ENCODE results near the gene COX17.

DNA sequence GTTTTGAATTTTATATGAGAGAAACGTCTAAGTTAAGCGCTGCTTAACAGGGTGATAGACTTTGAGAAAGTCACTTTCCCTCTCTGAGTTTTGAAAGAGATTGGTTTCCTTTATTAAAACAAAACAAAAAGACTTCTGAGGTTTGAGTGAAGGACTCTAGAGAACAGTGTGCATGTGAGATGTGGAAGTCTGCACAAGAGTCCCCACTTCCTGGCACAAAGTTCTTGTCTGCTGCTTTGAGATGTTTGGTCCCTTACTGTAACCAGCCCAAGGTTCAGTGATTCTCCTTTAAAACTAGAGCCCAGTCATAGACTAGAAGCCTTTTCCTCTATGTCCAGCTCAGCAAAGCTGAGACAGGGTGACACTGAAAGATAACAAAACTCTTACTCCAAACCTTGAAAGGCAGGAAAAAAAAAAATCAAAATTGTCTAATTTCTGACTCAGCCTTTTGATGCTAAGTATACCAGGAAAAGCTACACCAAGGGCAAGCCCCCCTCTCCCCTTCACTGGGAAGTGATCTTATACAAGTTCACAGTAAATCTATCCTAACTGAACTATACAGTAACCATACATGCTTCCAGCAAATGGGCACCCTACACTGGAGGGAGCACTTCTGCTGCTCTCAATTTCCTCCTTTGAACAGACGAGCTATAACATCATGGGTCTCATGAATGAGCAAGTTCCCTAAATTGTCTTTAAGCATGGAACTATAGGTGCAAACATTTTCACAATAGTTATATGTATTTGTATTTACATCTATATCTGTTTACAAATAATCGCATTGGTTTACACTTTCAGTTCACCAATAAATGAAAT, 19.1 kb downstream of the COX17 start:
- TF ChIP-seq, protein P1, sequence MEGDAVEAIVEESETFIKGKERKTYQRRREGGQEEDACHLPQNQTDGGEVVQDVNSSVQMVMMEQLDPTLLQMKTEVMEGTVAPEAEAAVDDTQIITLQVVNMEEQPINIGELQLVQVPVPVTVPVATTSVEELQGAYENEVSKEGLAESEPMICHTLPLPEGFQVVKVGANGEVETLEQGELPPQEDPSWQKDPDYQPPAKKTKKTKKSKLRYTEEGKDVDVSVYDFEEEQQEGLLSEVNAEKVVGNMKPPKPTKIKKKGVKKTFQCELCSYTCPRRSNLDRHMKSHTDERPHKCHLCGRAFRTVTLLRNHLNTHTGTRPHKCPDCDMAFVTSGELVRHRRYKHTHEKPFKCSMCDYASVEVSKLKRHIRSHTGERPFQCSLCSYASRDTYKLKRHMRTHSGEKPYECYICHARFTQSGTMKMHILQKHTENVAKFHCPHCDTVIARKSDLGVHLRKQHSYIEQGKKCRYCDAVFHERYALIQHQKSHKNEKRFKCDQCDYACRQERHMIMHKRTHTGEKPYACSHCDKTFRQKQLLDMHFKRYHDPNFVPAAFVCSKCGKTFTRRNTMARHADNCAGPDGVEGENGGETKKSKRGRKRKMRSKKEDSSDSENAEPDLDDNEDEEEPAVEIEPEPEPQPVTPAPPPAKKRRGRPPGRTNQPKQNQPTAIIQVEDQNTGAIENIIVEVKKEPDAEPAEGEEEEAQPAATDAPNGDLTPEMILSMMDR (IDR thresholded peaks at IDR 0.05 in 2 of 3, conservative IDR thresholded peaks at IDR 0.05 in 1 of 3; ENCODE audit: insufficient read depth in 2 of 3, low read depth in 1 of 3, low read length in 3 of 3): no peak
- TF ChIP-seq, protein P2, sequence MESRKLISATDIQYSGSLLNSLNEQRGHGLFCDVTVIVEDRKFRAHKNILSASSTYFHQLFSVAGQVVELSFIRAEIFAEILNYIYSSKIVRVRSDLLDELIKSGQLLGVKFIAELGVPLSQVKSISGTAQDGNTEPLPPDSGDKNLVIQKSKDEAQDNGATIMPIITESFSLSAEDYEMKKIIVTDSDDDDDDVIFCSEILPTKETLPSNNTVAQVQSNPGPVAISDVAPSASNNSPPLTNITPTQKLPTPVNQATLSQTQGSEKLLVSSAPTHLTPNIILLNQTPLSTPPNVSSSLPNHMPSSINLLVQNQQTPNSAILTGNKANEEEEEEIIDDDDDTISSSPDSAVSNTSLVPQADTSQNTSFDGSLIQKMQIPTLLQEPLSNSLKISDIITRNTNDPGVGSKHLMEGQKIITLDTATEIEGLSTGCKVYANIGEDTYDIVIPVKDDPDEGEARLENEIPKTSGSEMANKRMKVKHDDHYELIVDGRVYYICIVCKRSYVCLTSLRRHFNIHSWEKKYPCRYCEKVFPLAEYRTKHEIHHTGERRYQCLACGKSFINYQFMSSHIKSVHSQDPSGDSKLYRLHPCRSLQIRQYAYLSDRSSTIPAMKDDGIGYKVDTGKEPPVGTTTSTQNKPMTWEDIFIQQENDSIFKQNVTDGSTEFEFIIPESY (CRISPR knock-in tag; IDR thresholded peaks at IDR 0.05): no peak
- TF ChIP-seq CREB1 (IDR thresholded peaks at IDR 0.05) (no peak), CREB1 (CRISPR knock-in tag; IDR thresholded peaks at IDR 0.05) (no peak), THRAP3 (IDR thresholded peaks at IDR 0.05; ENCODE audit: borderline replicate concordance) (no peak), ATF7 (IDR thresholded peaks at IDR 0.05) (no peak)
